GM18870 (cell line): Measurements from ENCODE around the gene PNPLA2.

Experiments used
- ATAC-seq: cut with Tn5 transposase; IDR thresholded peaks from one replicate; pipeline ENCODE4 v1.9.1; 2021; ENCODE audit warnings: moderate library complexity; ENCODE audit not compliant: unreplicated experiment

PNPLA2 gene

GRCh38 chr11:818396-819128 is at the start of gene PNPLA2:
TSS of gene PNPLA2 (plus strand) at chr11:818914. CDS start at chr11:819719, 805 bp downstream.
- no peak for ATAC-seq

GRCh38 chr11:769887-770641 is 48.6 kb upstream of the PNPLA2 start:
- ATAC-seq = no peak

GRCh38 chr11:770642-771616 is 47.8 kb upstream of the PNPLA2 start:
- no peak for ATAC-seq

- ATAC-seq = no peak
Observed at GRCh38 chr11:771617-772204, 47.0 kb upstream of the PNPLA2 start.

- ATAC-seq = no peak
Observed at GRCh38 chr11:772429-773390, 46.0 kb upstream of the PNPLA2 start.

- ATAC-seq = no peak
Observed at GRCh38 chr11:773425-773824, 45.3 kb upstream of the PNPLA2 start.

GRCh38 chr11:773830-774229 is 44.9 kb upstream of the PNPLA2 start:
- ATAC-seq = no peak

GRCh38 chr11:774873-775592 is 43.7 kb upstream of the PNPLA2 start:
- ATAC-seq = no peak

- no peak for ATAC-seq
Observed at GRCh38 chr11:776263-776560, 42.5 kb upstream of the PNPLA2 start.

- ATAC-seq = no peak
Observed at GRCh38 chr11:776561-777287, 42.0 kb upstream of the PNPLA2 start.

GRCh38 chr11:777288-778255 is 41.1 kb upstream of the PNPLA2 start, which contains the start of gene GATD1:
TSS of gene GATD1 (minus strand) at chr11:777487. CDS start at chr11:777462, 25 bp downstream.
- no peak for ATAC-seq

- no peak for ATAC-seq
Observed at GRCh38 chr11:778976-779954, 39.4 kb upstream of the PNPLA2 start.

- no peak for ATAC-seq
Observed at GRCh38 chr11:779955-780532, 38.7 kb upstream of the PNPLA2 start.

GRCh38 chr11:782264-783174 is 36.2 kb upstream of the PNPLA2 start:
- ATAC-seq = no peak

GRCh38 chr11:783581-784015 is 35.1 kb upstream of the PNPLA2 start:
- no peak for ATAC-seq
